K562 (cell line): ENCODE data around the gene CCT4. TPM values are rescaled to one million over a fixed set of nuclear protein-coding genes. Genes with fewer than 3 reads are reported as not detected.

Source experiments
- ELF2 ChIP-seq: fragments of 250-450 bp; sonication (Bioruptor Pico); IDR thresholded peaks from 2 replicates; pipeline ENCODE4 v1.5.0; 2021; ENCODE audit warnings: mild to moderate bottlenecking
- ETV1 ChIP-seq: fragments of 450-650 bp; conservative IDR thresholded peaks from 2 replicates; pipeline ENCODE4 v1.6.1; 2016; ENCODE audit warnings: missing genetic modification characterization, control low read depth, low read depth, missing compliant biosample characterization
- KDM1A ChIP-seq, 2 experiments: fragments of 450-650 bp; IDR thresholded peaks; 2 replicates each; pipeline ENCODE4 v1.6.1; 2016; ENCODE audit warnings: mild to moderate bottlenecking in 2 of 2
- MAZ ChIP-seq, 2 experiments: fragments of 450-650 bp in 1 of 2; sonication (generic) in 1 of 2; formaldehyde crosslinking; IDR thresholded peaks in 1 of 2; conservative IDR thresholded peaks in 1 of 2; 2 replicates each; pipeline versions ENCODE4 v1.4.0 to v1.5.0; 2020; ENCODE audit warnings: mild to moderate bottlenecking in 1 of 2, missing genetic modification reagents in 1 of 2
- MEIS2 ChIP-seq: fragments of 450-650 bp; IDR thresholded peaks from 2 replicates; pipeline ENCODE4 v1.6.1; 2014; ENCODE audit warnings: mild to moderate bottlenecking; ENCODE audit not compliant: partially characterized antibody
- SMAD1 ChIP-seq: fragments of 150-350 bp; IDR thresholded peaks from 2 replicates; pipeline ENCODE4 v1.6.1; 2014; ENCODE audit warnings: low read length, low read depth; ENCODE audit not compliant: partially characterized antibody
- THRAP3 ChIP-seq: fragments of 450-650 bp; IDR thresholded peaks from 2 replicates; pipeline ENCODE4 v1.6.1; 2016; ENCODE audit warnings: mild to moderate bottlenecking, inconsistent platforms, borderline replicate concordance
- ZNF77 ChIP-seq: fragments of 250-450 bp; sonication (Bioruptor Pico); IDR thresholded peaks from 2 replicates; pipeline ENCODE4 v1.5.0; 2020
- polyA plus RNA-seq, 8 experiments: library from polyadenylated mRNA; depleted of rRNA in 4 of 8; stranded (reverse) in 5 of 8; unstranded in 3 of 8; fragments of >200 nt; fragmentation: Nextera tagmentation in 2 of 8; fragmentation: Illumina TruSeq in 1 of 8; extraction: Ambion mirVana in 2 of 8; extraction: Trizol in 1 of 8; gene quantifications; 2 replicates each; pipeline versions ENCODE4 v1.2.1 to v1.2.3, GENCODE V29; 2011 to 2014; ENCODE audit warnings: inconsistent platforms in 1 of 8, missing spikeins in 1 of 8
- total RNA-seq, 7 experiments: library from RNA; depleted of rRNA in 6 of 7; stranded (reverse); fragments of >200 nt in 6 of 7; fragmentation: Illumina TruSeq in 2 of 7; extraction: Trizol in 2 of 7; gene quantifications; 2 replicates each; pipeline versions ENCODE4 v1.2.1 to v1.2.3, GENCODE V29; 2011 to 2021; ENCODE audit warnings: low replicate concordance in 1 of 7
- TF ChIP-seq, protein P1 (sequence below): fragments of 250-450 bp; sonication (Bioruptor Pico); IDR thresholded peaks from 2 replicates; pipeline ENCODE4 v1.8.0; 2022; ENCODE audit warnings: inconsistent platforms, mild to moderate bottlenecking, moderate library complexity, borderline replicate concordance
- TF ChIP-seq, protein P2 (sequence below): fragments of 450-650 bp; IDR thresholded peaks from 2 replicates; pipeline ENCODE4 v1.6.1; 2016; ENCODE audit warnings: low read depth, mild to moderate bottlenecking, moderate library complexity
- TF ChIP-seq, protein P3 (sequence below): fragments of 450-650 bp; IDR thresholded peaks from 2 replicates; pipeline ENCODE4 v1.6.1; 2016; ENCODE audit warnings: low read depth
- TF ChIP-seq, protein P4 (sequence below): fragments of 450-650 bp; IDR thresholded peaks from 2 replicates; pipeline ENCODE4 v1.6.1; 2016

CCT4 gene
- total and polyA plus RNA-seq, 9 of the 15 experiments (the other 6 are each of a cell fraction or from before 2014, with no cell fraction given), result 101 to 368 (median 303) TPM

DNA sequence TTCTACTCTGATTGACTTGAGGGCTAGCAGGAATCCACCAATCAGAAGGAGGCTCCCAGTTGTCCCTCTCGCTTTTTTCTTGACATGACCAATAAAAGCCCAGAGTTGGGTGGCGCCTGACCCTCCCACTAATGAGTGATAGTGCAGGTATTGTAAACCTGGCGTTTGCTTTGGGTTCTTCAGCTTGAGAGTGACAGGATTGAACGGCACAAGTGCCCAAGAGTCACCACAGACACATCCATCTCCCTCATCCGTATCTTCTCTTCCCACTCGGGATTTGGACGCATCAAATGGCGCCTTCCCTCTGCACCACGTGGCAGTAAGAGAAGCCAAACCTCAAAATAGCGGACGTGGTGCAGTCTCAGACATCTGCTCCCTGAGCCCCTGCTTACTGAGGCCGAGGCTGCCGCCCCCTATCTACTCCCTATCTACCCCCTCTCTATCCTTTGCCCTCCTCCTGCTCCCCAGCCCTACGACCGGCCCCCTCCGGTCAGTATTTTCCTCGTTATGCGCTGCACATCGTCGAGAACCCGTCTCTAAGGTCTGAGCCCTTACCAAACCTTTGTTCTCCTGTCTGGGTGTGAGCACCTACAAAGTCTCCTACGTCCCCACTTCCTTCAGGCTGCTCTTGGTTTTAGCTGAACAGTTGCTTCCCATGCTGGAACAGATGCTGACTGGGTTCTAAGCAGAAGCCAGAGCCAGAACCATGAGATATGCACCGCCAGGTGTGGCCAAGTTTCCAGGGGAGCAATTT lies 33.7 kb downstream of the CCT4 start (continued):
- TF ChIP-seq, protein P1, sequence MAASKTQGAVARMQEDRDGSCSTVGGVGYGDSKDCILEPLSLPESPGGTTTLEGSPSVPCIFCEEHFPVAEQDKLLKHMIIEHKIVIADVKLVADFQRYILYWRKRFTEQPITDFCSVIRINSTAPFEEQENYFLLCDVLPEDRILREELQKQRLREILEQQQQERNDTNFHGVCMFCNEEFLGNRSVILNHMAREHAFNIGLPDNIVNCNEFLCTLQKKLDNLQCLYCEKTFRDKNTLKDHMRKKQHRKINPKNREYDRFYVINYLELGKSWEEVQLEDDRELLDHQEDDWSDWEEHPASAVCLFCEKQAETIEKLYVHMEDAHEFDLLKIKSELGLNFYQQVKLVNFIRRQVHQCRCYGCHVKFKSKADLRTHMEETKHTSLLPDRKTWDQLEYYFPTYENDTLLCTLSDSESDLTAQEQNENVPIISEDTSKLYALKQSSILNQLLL (CRISPR knock-in tag), result no peak
- TF ChIP-seq ELF2 (CRISPR knock-in tag) (no peak), ETV1 (tag) (no peak), MAZ (CRISPR knock-in tag; conservative IDR thresholded peaks at IDR 0.05 in 1 of 2, IDR thresholded peaks at IDR 0.05 in 1 of 2) (no peak), KDM1A (IDR thresholded peaks at IDR 0.05) (no peak), ZNF77 (no peak), THRAP3 (no peak), MEIS2 (peak; percentile 78), SMAD1 (no peak)
- TF ChIP-seq, protein P2, sequence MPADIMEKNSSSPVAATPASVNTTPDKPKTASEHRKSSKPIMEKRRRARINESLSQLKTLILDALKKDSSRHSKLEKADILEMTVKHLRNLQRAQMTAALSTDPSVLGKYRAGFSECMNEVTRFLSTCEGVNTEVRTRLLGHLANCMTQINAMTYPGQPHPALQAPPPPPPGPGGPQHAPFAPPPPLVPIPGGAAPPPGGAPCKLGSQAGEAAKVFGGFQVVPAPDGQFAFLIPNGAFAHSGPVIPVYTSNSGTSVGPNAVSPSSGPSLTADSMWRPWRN, result no peak
- TF ChIP-seq, protein P3, sequence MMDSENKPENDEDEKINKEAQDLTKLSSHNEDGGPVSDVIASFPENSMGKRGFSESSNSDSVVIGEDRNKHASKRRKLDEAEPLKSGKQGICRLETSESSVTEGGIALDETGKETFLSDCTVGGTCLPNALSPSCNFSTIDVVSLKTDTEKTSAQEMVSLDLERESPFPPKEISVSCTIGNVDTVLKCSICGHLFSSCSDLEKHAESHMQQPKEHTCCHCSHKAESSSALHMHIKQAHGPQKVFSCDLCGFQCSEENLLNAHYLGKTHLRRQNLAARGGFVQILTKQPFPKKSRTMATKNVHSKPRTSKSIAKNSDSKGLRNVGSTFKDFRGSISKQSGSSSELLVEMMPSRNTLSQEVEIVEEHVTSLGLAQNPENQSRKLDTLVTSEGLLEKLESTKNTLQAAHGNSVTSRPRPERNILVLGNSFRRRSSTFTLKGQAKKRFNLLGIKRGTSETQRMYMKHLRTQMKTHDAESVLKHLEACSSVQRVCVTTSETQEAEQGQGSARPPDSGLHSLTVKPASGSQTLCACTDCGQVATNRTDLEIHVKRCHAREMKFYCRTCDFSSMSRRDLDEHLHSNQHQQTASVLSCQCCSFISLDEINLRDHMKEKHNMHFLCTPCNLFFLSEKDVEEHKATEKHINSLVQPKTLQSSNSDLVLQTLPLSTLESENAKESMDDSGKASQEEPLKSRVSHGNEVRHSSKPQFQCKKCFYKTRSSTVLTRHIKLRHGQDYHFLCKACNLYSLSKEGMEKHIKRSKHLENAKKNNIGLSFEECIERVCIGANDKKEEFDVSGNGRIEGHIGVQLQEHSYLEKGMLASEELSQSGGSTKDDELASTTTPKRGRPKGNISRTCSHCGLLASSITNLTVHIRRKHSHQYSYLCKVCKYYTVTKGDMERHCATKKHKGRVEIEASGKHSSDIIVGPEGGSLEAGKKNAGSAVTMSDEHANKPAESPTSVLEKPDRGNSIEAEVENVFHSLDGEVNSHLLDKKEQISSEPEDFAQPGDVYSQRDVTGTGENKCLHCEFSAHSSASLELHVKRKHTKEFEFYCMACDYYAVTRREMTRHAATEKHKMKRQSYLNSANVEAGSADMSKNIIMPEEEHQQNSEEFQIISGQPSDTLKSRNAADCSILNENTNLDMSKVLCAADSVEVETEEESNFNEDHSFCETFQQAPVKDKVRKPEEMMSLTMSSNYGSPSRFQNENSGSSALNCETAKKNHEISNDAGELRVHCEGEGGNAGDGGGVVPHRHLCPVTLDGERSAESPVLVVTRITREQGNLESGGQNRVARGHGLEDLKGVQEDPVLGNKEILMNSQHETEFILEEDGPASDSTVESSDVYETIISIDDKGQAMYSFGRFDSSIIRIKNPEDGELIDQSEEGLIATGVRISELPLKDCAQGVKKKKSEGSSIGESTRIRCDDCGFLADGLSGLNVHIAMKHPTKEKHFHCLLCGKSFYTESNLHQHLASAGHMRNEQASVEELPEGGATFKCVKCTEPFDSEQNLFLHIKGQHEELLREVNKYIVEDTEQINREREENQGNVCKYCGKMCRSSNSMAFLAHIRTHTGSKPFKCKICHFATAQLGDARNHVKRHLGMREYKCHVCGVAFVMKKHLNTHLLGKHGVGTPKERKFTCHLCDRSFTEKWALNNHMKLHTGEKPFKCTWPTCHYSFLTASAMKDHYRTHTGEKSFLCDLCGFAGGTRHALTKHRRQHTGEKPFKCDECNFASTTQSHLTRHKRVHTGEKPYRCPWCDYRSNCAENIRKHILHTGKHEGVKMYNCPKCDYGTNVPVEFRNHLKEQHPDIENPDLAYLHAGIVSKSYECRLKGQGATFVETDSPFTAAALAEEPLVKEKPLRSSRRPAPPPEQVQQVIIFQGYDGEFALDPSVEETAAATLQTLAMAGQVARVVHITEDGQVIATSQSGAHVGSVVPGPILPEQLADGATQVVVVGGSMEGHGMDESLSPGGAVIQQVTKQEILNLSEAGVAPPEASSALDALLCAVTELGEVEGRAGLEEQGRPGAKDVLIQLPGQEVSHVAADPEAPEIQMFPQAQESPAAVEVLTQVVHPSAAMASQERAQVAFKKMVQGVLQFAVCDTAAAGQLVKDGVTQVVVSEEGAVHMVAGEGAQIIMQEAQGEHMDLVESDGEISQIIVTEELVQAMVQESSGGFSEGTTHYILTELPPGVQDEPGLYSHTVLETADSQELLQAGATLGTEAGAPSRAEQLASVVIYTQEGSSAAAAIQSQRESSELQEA, result no peak
- TF ChIP-seq, protein P4, sequence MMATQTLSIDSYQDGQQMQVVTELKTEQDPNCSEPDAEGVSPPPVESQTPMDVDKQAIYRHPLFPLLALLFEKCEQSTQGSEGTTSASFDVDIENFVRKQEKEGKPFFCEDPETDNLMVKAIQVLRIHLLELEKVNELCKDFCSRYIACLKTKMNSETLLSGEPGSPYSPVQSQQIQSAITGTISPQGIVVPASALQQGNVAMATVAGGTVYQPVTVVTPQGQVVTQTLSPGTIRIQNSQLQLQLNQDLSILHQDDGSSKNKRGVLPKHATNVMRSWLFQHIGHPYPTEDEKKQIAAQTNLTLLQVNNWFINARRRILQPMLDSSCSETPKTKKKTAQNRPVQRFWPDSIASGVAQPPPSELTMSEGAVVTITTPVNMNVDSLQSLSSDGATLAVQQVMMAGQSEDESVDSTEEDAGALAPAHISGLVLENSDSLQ, result peak; percentile 98
